PC-3 (cell line): ENCODE data around the gene PRLH.

Experiments
- CTCF ChIP-seq: fragments of 300-600 bp; sonication (generic); conservative IDR thresholded peaks from 2 replicates; pipeline ENCODE4 v1.5.1; 2017; ENCODE audit warnings: antibody characterized with exemption, low read depth, mild to moderate bottlenecking, low read length
- EZH2 ChIP-seq: fragments of 300-600 bp; sonication (generic); IDR thresholded peaks from one replicate; pipeline ENCODE4 v1.6.1; 2017; ENCODE audit warnings: antibody characterized with exemption, mild to moderate bottlenecking, low read length; ENCODE audit not compliant: unreplicated experiment

GRCh38 chr2:237564526-237565131 lies 1.7 kb upstream of the PRLH start:
- TF ChIP-seq EZH2 (no peak), CTCF (no peak)
